Hepatocyte (in vitro differentiated cells): ENCODE results near the gene SBF1. TPM values are rescaled to one million over a fixed set of nuclear protein-coding genes. Genes with fewer than 3 reads are reported as not detected.

Experiments used
- DNase-seq: peaks from one replicate; pipeline ENCODE4 v3.0.0-alpha.2; 2016; ENCODE audit warnings: low spot score
- H2AFZ ChIP-seq: fragments of 200-600 bp; sonication (generic); 2 replicates; pipeline ENCODE4 v1.6.0; 2016; ENCODE audit warnings: antibody characterized with exemption, mild to moderate bottlenecking
- H3K27ac ChIP-seq: fragments of 200-600 bp; sonication (generic); 2 replicates; pipeline ENCODE4 v1.5.1; 2016; ENCODE audit warnings: mild to moderate bottlenecking
- H3K27me3 ChIP-seq: fragments of 200-600 bp; sonication (generic); 2 replicates; pipeline ENCODE4 v1.6.1; 2016
- H3K36me3 ChIP-seq: fragments of 200-600 bp; sonication (generic); replicated peaks from 2 replicates; pipeline ENCODE4 v1.5.1; 2016; ENCODE audit warnings: low read depth; ENCODE audit not compliant: insufficient read depth
- H3K4me1 ChIP-seq: fragments of 200-600 bp; sonication (generic); 2 replicates; pipeline ENCODE4 v1.5.1; 2016; ENCODE audit warnings: mild to moderate bottlenecking, moderate library complexity; ENCODE audit not compliant: insufficient read depth
- H3K4me2 ChIP-seq: fragments of 200-600 bp; sonication (generic); 2 replicates; pipeline ENCODE4 v1.6.0; 2016
- H3K4me3 ChIP-seq: fragments of 200-600 bp; sonication (generic); 2 replicates; pipeline ENCODE4 v1.5.1; 2016; ENCODE audit warnings: mild to moderate bottlenecking
- H3K79me2 ChIP-seq: fragments of 200-600 bp; sonication (generic); 2 replicates; pipeline ENCODE4 v1.6.0; 2017; ENCODE audit warnings: mild to moderate bottlenecking
- H3K9me2 ChIP-seq: fragments of 200-600 bp; sonication (generic); replicated peaks from 2 replicates; pipeline ENCODE4 v1.6.0; 2017; ENCODE audit warnings: mild to moderate bottlenecking; ENCODE audit not compliant: insufficient read depth
- H3K9me3 ChIP-seq: fragments of 200-600 bp; sonication (generic); 2 replicates; pipeline ENCODE4 v1.5.1; 2016; ENCODE audit warnings: low read depth, mild to moderate bottlenecking
- H4K20me1 ChIP-seq: fragments of 200-600 bp; sonication (generic); 2 replicates; pipeline ENCODE4 v1.6.0; 2016; ENCODE audit warnings: mild to moderate bottlenecking; ENCODE audit not compliant: insufficient read depth, poor library complexity, severe bottlenecking
- CTCF ChIP-seq: fragments of 200-600 bp; sonication (generic); IDR thresholded peaks from 2 replicates; pipeline ENCODE4 v1.5.1; 2016; ENCODE audit warnings: antibody characterized with exemption, mild to moderate bottlenecking; ENCODE audit not compliant: poor library complexity
- EZH2 ChIP-seq: fragments of 200-600 bp; sonication (generic); IDR thresholded peaks from 2 replicates; pipeline ENCODE4 v1.6.1; 2016; ENCODE audit warnings: antibody characterized with exemption, mild to moderate bottlenecking, borderline replicate concordance
- EZH2phosphoT487 ChIP-seq: fragments of 200-600 bp; sonication (generic); IDR thresholded peaks from one replicate; pipeline ENCODE4 v1.6.1; 2018; ENCODE audit warnings: antibody characterized with exemption, mild to moderate bottlenecking, low read depth, moderate library complexity; ENCODE audit not compliant: unreplicated experiment, severe bottlenecking
- WGBS: methylation state at CpG from one replicate; pipeline ENCODE4 v1.1.6; 2016; ENCODE audit warnings: low lambda C conversion rate; ENCODE audit errors: missing lambda C conversion rate; 5-methylcytosine and 5-hydroxymethylcytosine counted together
- polyA plus RNA-seq: library from polyadenylated mRNA; unstranded; fragments of >200 nt; fragmentation: Nextera tagmentation; extraction: Ambion mirVana; gene quantifications from 2 replicates; pipeline ENCODE4 v1.2.1, GENCODE V29; 2016
- total RNA-seq: library from RNA; depleted of rRNA; stranded (reverse); fragments of >200 nt; gene quantifications from 2 replicates; pipeline ENCODE4 v1.2.3, GENCODE V29; 2014

SBF1 gene
- total and polyA plus RNA-seq, 2 experiments from 2014 or later = 34.5 to 49.5 TPM

GRCh38 chr22:50473855-50474671 is 772 bp downstream of the SBF1 start:
- peaks cover 54% of the 10 kb centered on the region for H4K20me1 ChIP-seq
- H3K79me2 ChIP-seq = peaks cover 56% of the 10 kb centered on the region
- WGBS = 22% methylated on average over 21 of the region's 62 CpGs
- H3K9me3 ChIP-seq = no peaks in the 10 kb centered on the region
- peak overlapping the region; percentile 44 for H3K4me3 ChIP-seq
- peak; percentile 75 for DNase-seq
- peaks cover 1% of the 10 kb centered on the region for H3K27me3 ChIP-seq
- no peak for TF ChIP-seq EZH2
- no peak for TF ChIP-seq CTCF
- TF ChIP-seq EZH2phosphoT487 = no peak
- H3K9me2 ChIP-seq = no peaks in the 10 kb centered on the region
- peak overlapping the region; percentile 83 for H3K4me2 ChIP-seq
- H2AFZ ChIP-seq = no peak overlapping the region
- peak overlapping the region; percentile 85 for H3K27ac ChIP-seq
- H3K4me1 ChIP-seq = peaks cover 42% of the 10 kb centered on the region
- H3K36me3 ChIP-seq = no peaks in the 10 kb centered on the region

- Histone ChIP-seq H3K4me1 (peaks cover 42% of the 10 kb centered on the region), H4K20me1 (peaks cover 64% of the 10 kb centered on the region), H3K4me3 (no peak overlapping the region), H2AFZ (no peak overlapping the region), H3K9me3 (no peaks in the 10 kb centered on the region), H3K4me2 (peak overlapping the region; percentile 83), H3K27ac (no peak overlapping the region), H3K9me2 (no peaks in the 10 kb centered on the region), H3K36me3 (no peaks in the 10 kb centered on the region), H3K27me3 (no peaks in the 10 kb centered on the region), H3K79me2 (peaks cover 63% of the 10 kb centered on the region)
- WGBS = 80% methylated on average over 6 of the region's 6 CpGs
- TF ChIP-seq CTCF (peak; percentile 21), EZH2phosphoT487 (no peak), EZH2 (no peak)
- no peak for DNase-seq
Measured at GRCh38 chr22:50473088-50473487, 1.7 kb downstream of the SBF1 start.

GRCh38 chr22:50471962-50472361 is 2.9 kb downstream of the SBF1 start:
- H3K36me3 ChIP-seq = no peaks in the 10 kb centered on the region
- peaks cover 42% of the 10 kb centered on the region for H3K4me1 ChIP-seq
- no peak overlapping the region for H3K27ac ChIP-seq
- no peaks in the 10 kb centered on the region for H3K9me3 ChIP-seq
- H2AFZ ChIP-seq = no peak overlapping the region
- peaks cover 65% of the 10 kb centered on the region for H4K20me1 ChIP-seq
- H3K9me2 ChIP-seq = no peaks in the 10 kb centered on the region
- no peaks in the 10 kb centered on the region for H3K27me3 ChIP-seq
- TF ChIP-seq CTCF (no peak), EZH2phosphoT487 (no peak), EZH2 (no peak)
- H3K4me3 ChIP-seq = no peak overlapping the region
- 68% methylated on average over 5 of the region's 5 CpGs for WGBS
- H3K79me2 ChIP-seq = peaks cover 63% of the 10 kb centered on the region
- H3K4me2 ChIP-seq = no peak overlapping the region
- no peak for DNase-seq
